Mucosa of rectum (tissue), 2 donors: ENCODE results near the gene RNF144A.

ENCODE experiments used
- H3K27ac ChIP-seq, 2 donors: one replicate each; pipeline ENCODE4 v1.7.0; 2013; ENCODE audit warnings: inconsistent platforms in 2 of 2, low read depth in 2 of 2, low read length in 2 of 2
- H3K27me3 ChIP-seq, 2 donors: one replicate each; pipeline ENCODE4 v1.7.0; 2013; ENCODE audit warnings: low read length in 2 of 2; ENCODE audit not compliant: control insufficient read depth in 2 of 2, insufficient read depth in 2 of 2
- H3K36me3 ChIP-seq, 2 donors: one replicate each; pipeline ENCODE4 v1.7.0; 2013; ENCODE audit warnings: low read length in 2 of 2; ENCODE audit not compliant: control insufficient read depth in 2 of 2, insufficient read depth in 2 of 2
- H3K4me1 ChIP-seq, 2 donors: one replicate each; pipeline ENCODE4 v1.7.0; 2013; ENCODE audit warnings: low read length in 2 of 2, mild to moderate bottlenecking in 1 of 2; ENCODE audit not compliant: control insufficient read depth in 2 of 2, insufficient read depth in 2 of 2
- H3K4me3 ChIP-seq, 2 donors: one replicate each; pipeline ENCODE4 v1.7.0; 2013; ENCODE audit warnings: low read length in 2 of 2
- H3K9ac ChIP-seq, 2 donors: one replicate each; pipeline ENCODE4 v1.7.0; 2013; ENCODE audit warnings: low read length in 2 of 2, low read depth in 1 of 2, mild to moderate bottlenecking in 1 of 2
- H3K9me3 ChIP-seq, 2 donors: one replicate each; pipeline ENCODE4 v1.7.0; 2013; ENCODE audit warnings: low read length in 2 of 2; ENCODE audit not compliant: control insufficient read depth in 2 of 2
- donor health status: healthy.
- donor health status: Normal muscosa, but diverticular disease.

Gene RNF144A

DNA sequence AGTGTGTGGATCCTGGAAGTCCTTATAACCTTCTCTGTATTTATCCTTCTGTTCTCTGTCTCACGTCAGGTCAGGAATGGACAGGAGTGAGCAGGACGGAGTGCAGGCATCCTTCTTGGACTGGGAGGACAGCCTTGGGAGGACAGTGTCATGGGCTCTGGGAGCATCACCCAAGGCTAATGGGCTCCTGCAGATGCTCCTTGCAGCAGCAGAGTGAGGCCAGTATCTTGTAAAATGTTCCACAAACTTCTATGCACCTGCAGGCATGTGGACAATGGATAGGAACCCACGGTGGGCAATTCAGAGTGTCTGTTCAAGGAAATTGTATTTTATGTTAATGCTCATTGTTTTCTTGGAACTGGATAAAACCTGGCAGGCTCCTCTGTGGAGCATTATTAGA lies 176.2 kb downstream of the RNF144A start:
- Histone ChIP-seq H3K36me3 (no peaks in the 10 kb centered on the region), H3K4me1 (peaks cover 0 to 13% of the 10 kb centered on the region in 2 donors), H3K9ac (no peak overlapping the region), H3K4me3 (no peak overlapping the region), H3K27me3 (no peaks in the 10 kb centered on the region), H3K27ac (no peak overlapping the region), H3K9me3 (no peaks in the 10 kb centered on the region)
